Placental epithelial cell (primary cell): ENCODE data around the gene DUX4. TPM values are rescaled to one million over a fixed set of nuclear protein-coding genes. Genes with fewer than 3 reads are reported as not detected.

Experiments used
- small RNA-seq: library from RNA; depleted of rRNA; stranded (forward); fragments of <200 nt; gene quantifications from one replicate; pipeline ENCODE3, GENCODE V24; 2012
- total RNA-seq: library from RNA; depleted of rRNA; stranded (reverse); fragments of >200 nt; gene quantifications from 2 replicates; pipeline ENCODE4 v1.2.3, GENCODE V29; 2012

Gene DUX4
- not detected in 2 replicates for total RNA-seq

DNA sequence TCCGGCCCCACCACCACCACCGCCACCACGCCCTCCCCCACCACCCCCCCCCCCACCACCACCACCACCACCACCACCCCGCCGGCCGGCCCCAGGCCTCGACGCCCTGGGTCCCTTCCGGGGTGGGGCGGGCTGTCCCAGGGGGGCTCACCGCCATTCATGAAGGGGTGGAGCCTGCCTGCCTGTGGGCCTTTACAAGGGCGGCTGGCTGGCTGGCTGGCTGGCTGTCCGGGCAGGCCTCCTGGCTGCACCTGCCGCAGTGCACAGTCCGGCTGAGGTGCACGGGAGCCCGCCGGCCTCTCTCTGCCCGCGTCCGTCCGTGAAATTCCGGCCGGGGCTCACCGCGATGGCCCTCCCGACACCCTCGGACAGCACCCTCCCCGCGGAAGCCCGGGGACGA lies at the start of gene DUX4:
Gene DUX4, plus strand, starts transcription at position 347 of the 400 bp plus-strand sequence. Its CDS starts 0 bp downstream, at position 347.

Small RNAs within 50 kb of the gene (small RNA-seq; reads per million reads assigned to genes)
- not detected for gene AC215524.1

Other genes with a start within 250 kb of the DUX4 start
- 25.3 and 27.5 TPM in 2 replicates for gene FRG1, start 232.9 kb upstream of the DUX4 start, total RNA-seq
- gene FRG2, start 146.5 kb upstream of the DUX4 start, total RNA-seq: not detected in 2 replicates
- not detected in 2 replicates for gene DBET, start 109.3 kb upstream of the DUX4 start, total RNA-seq